Stimulated activated naive CD4-positive, alpha-beta T cell (primary cell): ENCODE measurements around the gene MVB12B.
"Not testable (repeated sequence)": the region's sequence is repeated elsewhere in the genome, so short reads cannot be mapped to it uniquely, and the experiment has no call there.

ENCODE experiments used
- DNase-seq, 6 experiments: peaks; one replicate each; lab custom pipeline; 2025; lab: John Stamatoyannopoulos, UW

Gene MVB12B, protein sequence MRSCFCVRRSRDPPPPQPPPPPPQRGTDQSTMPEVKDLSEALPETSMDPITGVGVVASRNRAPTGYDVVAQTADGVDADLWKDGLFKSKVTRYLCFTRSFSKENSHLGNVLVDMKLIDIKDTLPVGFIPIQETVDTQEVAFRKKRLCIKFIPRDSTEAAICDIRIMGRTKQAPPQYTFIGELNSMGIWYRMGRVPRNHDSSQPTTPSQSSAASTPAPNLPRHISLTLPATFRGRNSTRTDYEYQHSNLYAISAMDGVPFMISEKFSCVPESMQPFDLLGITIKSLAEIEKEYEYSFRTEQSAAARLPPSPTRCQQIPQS

DNA sequence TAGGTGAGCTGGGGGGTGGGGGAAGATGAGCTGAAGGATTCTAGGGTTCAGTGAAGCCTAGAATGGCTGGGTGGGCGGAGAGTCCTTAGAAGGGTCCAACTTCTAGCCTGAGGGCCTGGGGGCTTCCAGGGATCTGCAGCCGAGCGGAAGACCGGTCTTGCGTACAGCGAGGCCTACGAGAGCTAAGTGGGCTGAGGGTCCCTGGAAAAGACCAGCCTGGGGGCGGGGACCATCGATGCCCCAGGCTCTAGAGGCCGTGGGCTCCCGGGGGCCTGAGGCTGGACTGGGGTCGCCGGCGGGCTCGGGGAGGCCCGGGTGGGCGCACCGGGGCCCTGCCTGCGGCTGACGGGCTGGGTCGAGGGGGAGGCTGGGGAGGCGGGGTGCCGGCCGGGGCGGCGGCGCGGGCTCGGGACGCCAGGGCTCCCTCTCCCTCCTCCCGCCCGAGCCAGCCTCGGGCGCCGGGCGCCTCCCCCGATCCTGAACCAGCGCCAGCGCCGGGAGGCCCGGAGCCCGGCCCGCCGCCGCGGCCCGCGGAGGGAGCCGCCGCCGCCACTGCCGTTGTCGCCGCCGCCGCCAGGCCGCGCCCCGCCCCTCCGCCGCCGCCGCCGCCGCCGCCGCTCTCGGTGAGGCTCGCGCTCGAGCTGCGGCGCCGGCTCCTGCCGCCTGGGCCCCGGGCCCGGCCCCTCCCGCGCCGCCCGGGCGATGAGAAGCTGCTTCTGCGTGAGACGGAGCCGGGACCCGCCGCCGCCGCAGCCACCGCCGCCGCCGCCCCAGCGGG, at the start of gene MVB12B:
MVB12B (plus strand) TSS at position 602 of the 778 bp plus-strand sequence; CDS start at position 703, 101 bp downstream.
- peak; percentile 31 to 54 (median 42) for DNase-seq

- DNase-seq = no peak
Observed at GRCh38 chr9:126283799-126284465, 42.7 kb upstream of the MVB12B start.

DNA sequence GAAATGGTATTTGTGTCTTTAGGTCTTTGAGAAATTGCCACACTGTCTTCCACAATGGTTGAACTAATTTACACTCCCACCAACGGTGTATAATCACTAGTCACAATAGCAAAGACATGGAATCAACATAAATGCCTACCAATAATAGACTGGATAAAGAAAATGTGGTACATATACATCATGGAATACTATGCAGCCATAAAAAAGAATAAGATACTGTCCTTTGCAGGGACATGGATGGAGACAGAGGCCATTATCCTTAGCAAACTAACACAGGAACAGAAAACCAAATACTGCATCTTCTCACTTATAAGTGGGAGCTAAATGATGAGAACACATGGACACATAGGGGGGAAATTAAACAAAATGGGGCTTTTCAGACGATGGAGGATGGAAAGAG, 41.0 kb upstream of the MVB12B start:
- DNase-seq = not testable (repeated sequence)

DNA sequence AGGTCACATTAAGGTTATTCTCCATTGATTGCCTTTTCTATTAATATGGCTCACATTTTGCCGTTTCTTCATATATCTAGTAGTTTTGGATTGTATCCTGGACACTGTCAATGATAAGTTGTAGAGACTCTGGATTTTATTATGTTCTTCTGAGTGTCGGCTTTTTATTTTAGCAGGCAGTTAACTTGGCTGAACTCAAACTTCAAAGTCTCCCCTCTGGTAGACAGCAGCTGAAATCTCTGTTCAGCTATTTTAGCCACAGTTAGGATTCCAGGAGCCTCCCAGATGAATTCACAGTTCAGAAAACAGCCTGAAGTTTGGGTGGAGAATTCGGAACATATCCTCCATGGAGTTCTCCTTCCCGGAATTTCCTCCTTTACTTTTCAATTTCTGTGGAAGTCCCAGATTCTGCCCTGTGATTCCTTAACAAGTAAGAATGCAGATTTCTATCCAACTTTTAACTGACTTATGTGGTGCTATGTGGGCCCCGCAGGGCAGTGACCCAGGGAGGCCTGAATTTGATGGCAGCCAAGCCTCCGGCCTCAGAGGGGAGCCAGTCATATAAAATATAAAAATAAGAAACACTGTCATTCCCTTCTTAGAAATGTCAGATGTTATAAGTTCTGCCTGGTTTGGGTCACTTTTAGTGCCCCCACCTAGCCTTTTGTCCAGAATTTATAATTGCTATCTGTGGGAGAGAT, 39.3 kb upstream of the MVB12B start:
- DNase-seq = no peak

- no peak for DNase-seq
Observed at GRCh38 chr9:126290871-126291270, 35.8 kb upstream of the MVB12B start.

DNA sequence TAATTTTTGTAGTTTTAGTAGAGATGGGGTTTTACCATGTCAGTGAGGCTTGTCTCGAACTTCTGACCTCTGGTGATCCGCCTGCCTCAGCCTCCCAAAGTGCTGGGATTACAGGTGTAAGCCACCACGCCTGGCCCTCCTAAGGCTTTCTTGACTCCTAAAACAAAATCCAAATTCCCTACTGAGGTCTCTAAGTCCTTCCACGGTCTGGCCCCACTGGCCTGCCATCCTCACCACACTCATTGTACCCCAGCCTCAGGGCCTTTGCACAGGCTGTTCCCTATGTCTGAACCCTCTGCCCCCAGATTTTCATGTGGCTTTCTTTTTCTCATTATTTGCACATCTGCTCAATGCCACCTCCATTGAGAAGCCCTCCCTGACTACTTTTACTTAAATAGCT, 34.7 kb upstream of the MVB12B start:
- DNase-seq = no peak

DNA sequence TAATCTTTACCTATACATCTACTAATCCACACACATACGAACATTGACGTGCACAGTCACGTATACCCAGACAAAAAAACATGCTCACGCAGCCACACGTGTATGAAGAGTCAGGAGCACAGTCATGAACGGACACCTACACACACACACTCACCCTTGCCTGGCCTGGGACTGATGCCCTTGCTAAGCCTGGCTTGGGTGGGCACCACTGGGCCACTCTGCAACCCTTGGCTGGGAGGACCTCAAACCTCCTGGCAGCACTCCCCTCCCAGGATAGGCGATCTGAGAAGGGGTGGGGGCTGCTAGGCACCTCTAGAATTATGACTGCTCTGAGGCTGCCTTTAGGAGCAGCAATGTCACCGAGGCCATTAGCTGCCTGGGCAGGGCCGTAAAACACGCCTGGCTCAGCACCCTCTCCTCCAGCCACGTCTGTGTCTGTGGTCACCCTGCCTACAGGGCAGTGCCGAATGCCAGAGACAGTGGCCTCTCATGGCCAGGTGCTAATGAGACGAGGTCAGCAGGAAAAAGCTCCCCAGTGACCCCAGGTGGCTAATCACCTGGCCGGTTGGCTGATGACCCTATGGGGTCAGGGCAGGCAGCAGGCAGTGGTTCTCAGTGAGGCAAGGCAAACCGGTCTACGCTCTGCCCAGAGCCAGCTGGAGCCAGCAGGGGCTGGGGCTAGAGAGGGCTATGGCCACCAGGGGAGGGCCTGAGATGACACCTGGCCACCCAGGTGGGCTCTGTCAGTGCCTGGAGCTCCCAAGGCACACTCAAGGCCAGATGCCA, 33.7 kb upstream of the MVB12B start:
- DNase-seq = no peak

DNA sequence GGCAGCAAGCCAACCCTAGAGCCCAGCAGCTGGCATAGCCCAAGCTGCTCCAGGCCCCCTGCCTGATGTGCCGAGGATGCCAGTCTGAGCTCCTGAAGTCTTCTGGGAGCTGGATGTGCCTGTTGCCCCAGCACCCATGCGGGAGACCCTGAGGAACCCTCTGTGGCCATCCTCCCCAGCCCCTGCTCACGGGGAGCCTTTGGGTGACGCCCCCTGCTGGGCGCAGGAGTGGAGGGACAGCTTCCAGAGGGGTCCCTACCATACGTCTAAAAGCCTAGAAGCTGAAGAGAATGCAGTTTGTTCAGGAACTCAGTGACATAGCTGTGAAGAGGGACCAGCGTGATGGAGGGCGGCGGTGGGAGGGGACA, 33.1 kb upstream of the MVB12B start:
- DNase-seq = no peak

- no peak for DNase-seq
Observed at GRCh38 chr9:126294331-126295081, 32.1 kb upstream of the MVB12B start.

DNA sequence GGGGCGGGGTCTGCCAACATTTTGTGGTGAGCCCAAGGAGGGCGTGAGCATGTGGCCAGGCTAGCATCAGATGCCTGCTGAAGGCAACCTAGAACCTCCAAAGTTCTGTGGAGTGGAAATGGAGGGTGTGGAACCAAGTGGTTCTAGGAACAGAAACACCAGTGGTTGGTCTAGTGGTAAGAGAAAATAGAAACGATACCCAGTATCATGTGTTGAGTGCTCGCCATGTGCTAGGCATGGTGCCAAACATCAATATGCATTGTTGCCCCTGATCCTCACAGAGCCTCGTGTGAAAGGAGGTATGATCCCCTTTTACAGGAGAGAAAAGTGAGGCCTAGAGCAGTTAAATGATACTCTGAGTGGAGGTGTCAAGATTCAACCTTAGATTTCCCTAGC, 31.5 kb upstream of the MVB12B start:
- DNase-seq = no peak

DNA sequence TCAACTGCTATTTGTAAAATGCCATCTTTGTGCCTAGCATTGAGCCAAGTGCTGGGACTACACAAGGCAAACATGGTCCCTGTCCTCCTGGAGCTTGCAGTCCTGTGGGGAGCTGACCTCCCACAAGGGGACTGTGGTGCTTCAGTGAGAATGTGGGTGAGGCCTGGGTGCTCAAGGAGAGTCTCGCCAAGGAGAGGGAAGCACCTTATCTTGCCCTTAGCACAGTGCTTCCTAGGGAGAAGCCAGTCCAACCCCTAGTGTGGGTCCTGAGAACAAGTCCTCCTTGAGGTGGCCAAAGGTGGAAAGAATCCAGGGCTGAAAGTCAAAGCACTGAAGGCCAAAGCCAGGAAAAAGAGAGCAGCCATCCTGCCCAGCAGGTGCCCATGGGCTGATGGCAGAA, 31.1 kb upstream of the MVB12B start:
- no peak for DNase-seq

DNA sequence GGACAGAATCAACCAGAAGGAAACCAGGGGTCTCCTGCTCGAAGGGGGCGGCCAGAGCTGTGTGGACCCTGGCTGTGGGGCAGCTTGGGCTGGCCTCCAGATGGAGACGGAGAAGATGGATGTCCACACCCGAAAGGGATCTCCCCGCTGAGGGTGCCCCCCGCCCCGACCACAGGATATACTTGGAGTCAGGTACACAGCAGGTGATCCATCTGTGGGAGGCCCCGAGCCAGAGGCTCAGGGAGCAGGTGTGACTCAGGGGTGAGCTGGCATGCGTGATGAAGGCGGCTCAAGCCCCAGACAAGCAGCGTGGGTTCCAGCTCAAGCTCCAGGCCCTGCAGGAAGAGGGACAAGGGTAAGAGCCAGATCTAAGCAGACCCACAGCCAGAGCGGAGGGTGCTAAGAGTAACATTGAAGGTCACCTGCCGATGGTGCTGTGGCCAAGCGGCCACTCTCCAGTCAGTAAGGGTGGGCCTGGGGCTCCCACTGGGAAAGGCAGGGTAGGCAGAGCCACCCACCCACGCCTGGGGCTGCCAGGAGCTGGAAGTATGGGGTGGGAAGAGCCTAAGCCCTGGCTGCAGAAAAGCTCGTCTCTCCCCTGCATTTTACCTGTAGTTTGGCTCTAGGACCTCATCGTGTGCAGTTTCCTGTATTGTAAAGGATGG, 30.6 kb upstream of the MVB12B start:
- DNase-seq = no peak

DNA sequence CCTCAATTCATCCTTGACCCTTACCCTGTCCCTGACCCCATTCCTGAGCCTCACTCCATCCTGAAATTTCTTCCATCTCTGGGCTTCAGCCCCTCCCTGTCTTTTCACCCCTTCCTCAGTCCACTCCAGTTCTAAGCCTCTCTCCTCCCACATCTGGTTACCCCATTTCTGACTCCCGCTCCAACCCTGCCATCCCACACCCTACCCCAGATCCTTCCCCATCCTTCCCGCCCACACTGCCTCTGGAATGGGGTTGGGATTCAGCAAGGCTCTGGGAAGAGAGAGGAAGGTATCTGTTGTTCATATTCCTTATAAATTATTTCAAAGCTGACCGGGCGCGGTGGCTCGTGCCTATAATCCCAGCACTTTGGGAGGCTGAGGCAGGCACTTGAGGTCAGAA, 29.9 kb upstream of the MVB12B start:
- no peak for DNase-seq

DNA sequence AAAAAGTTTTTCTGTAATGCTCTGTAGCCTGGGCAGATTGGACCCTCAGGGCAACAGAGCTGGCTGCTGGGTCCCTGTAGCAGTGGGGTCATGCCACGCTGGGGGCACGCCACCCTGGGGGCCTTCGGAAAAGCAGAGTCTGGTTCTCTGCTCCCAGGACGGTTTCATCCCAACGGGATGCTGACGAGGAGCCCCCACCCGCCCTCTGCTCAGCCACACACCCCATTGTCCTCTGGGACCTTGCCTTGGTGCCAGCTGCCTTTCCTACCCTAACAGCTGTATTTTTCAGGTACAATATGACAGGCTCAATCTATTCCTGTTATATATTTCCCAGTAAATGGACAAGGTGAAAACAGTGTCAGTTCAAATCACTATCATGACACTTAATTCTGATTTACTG, 29.0 kb upstream of the MVB12B start:
- no peak for DNase-seq

GRCh38 chr9:126298063-126298801, 28.4 kb upstream of the MVB12B start:
- DNase-seq = no peak

DNA sequence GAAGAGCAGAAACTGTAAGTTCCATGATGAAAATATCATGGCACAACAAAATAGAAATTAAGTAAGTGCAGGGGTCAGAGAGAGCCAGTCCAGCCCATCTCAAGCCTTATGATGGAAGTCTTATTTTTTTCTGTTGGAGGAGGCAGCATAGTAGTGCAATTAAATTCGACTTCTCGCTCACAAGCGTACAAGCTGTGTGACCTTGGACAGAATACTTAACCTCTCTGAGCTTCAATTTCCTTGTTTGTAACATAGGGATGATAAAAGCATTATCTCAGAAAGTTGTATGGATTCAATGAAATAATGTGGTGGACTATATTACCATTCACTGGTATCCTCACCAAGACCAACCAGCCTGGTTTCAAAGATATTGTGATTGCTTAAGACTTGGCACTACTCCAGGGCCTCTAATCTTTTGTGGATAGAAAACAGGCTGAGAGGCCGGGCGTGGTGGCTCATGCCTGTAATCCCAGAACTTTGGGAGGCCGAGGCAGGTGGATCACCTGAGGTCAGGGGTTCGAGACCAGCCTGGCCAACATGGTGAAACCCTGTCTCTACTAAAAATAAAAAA, 26.8 kb upstream of the MVB12B start:
- DNase-seq = no peak

GRCh38 chr9:126301196-126301595, 25.4 kb upstream of the MVB12B start:
- DNase-seq = no peak

DNA sequence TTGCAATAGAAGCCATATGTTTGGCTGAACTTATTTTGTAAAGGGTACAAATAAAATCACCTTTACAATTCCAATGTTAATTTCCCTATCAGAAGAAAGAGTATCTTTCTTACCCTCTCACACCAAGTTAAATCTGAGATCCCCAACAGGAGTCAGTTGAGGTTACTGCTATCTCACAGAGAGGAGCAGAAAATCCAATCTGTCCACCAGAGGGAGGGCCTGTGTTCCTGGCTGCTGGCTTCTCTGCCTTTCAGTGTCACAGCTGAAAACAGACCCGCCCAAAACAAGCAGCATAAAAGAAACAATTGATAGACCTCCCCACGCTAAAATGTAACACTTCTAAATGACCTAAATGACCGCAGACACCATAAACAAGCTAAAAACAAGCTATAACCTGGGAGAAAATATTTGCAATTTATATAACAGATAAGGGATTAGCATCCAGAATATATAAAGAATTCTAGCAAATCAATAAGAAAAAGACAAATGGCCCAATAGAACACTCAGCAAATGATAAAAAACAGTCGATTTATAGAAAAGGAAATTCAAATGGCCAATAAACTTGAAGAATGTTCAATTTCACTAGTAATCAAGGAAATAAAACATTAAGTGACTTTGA, 24.5 kb upstream of the MVB12B start:
- peak; percentile 14 to 57 (median 28) for DNase-seq

DNA sequence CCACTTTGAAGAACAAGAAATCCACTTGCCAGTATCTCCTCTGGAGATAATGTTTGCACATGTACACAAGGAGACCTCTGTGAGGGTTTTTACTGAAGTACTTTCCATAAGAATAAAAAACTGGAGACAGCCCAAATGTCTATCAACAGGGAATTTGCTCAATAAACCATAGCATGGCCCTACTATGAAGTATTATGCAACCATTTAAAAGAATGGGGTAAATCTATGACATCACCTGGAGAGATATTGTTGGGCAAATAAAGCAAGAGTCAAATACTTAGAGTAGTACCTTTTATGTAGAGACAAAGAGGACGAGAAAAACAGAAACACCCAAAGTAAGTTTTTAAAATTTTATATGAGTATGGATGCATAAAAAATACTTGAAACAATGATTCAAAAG, 23.9 kb upstream of the MVB12B start:
- no peak for DNase-seq
